CD4-positive, alpha-beta T cell treated with Interleukin-12 subunit alpha and Interleukin-12 subunit beta, for 1 hour (primary cell): ENCODE results near the gene ALOX12B.
"Not testable (repeated sequence)": the region's sequence is repeated elsewhere in the genome, so short reads cannot be mapped to it uniquely, and the experiment has no call there.

ENCODE experiments used
- DNase-seq: peaks from one replicate; pipeline ENCODE4 v3.0.0-alpha.2; 2020

The ALOX12B gene

DNA sequence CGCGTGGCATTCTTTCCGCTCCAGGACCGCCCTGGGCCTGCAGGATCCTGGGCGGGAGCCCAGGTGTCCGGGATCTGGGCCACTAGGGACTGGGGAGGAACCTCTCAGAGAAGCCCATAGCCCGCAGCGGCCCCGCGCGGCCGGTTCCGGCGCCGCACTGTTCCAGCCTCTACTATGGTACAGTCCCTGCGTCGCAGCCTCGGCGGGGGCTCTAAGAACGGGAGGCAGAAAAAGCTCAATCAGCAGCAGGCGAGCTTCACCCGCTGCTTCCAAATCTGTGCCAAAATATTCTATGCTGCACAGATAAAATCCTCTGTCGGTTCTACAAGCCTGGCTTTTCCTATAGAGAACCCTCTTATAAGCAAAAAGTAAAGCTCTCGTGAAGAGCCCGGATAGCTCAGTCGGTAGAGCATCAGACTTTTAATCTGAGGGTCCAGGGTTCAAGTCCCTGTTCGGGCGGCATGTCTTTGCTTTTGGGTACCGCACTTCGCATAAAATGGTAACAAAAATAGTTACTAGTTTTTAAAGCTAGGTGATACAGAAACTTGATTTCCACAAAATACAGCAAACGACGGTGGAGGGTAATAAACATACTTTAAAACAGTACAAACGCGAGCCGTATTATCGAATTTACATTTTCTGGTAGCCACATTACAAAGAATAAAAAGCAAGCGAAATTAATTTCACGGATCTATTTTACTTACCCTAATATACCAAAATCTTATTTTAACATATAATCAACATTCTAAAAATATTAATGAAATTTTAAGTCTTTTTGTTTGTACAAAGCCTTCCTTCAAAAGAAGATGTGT lies 31.5 kb upstream of the ALOX12B start:
- DNase-seq = peak; percentile 89

DNA sequence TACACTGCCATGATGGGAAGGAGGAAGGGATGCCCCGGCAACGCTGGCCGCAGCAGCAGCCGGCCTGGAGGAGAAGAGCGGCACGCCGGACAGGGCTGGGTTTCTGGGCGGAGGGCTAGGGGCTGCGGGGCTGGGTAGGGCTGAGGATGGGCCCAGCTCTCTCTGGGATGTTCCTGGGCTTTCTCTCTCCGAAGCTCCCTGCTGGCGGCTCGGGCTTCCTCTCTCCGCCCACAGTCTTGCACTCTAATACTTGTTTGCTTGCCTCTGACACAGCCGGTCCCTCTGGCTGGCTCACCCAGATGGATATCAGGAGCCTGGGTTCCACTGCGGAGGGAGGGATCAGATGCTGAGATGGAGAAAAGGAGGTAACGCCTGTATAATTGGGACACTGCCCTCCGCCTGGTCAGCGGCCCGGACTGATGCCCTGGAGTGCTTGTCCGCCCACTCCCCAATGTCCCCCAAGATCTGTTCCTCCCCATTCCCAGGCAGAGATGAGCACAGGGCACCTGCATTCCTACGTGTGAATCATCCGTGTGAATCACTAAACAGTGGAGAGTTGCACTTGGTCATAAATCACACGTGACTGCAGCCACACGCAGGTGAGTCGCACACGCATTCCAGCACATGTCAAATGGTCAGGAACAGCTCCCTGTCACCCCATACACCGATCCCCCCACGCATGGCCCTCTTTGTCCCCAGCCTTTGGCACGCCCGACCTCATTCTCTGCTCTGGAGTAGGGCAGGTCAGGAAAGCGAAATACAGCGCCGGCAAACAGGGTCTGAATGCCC lies 30.7 kb upstream of the ALOX12B start, which contains the start of gene ALOXE3:
Gene ALOXE3 (minus strand): TSS at position 535 of the 789 bp plus-strand sequence. CDS start 524 bp downstream, at position 11.
- DNase-seq = no peak

GRCh38 chr17:8117367-8117979 lies 30.0 kb upstream of the ALOX12B start:
- DNase-seq = no peak

- no peak for DNase-seq
Measured at GRCh38 chr17:8116776-8117175, 29.3 kb upstream of the ALOX12B start.

DNA sequence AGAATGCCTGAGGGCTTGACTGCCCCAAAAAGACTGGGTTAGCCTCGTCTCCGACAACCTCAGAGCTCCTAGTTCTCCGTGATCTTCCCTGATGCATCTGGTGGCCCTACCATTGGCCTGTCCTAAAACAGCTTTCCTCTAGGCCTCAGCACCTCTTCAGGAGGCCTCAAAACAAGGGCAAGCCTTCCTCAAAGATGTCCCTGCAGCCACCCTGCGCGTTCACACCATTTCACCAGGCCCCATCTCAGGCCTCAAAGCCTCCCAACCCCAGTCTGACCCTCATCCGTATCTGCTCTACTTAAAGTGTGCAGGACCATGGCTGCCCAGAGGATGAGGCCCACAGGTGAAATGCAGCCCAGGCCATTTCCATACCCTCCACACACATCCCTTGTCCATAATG lies 23.4 kb upstream of the ALOX12B start:
- DNase-seq = no peak

- no peak for DNase-seq
Measured at GRCh38 chr17:8110456-8110804, 22.9 kb upstream of the ALOX12B start.

DNA sequence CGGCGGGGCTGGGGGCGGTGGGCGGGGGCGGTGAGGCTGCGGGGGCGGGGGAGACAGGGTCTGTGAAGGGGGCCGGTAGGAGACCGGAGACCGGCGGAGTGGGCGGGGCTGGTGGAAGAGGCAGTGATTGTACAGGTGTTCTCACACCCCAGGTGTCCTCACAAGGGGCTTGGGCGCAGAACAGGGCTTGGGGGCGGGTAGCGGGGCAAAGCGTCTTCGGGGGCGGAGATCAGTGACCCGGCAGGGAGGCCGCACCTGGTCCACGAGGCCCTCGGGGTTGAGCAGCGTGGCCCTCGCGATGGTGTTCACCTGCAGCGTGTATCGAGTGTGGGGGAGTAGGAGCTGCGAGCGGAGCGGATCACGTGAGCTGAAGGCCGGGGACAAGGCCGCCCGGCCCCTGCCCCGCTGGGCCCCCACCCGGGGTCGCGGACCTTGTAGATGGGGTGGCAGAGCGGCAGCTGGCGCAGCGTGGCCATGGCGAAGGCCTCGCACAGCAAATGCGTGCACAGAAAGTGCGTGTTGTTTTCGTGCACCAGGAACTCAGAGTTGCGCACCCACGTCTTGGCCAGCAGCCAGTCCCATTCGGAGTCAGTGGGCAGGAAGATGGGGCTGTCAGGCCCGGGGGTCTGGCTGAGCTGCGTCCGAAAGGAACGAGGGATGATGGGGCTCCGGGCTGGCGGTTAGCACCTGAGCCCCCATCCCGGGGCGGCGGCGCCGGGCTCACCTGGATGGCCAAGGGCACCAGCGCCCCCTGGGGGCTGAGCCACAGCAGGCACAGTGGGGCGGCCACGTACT lies 22.3 kb upstream of the ALOX12B start:
- peak; percentile 83 for DNase-seq

DNA sequence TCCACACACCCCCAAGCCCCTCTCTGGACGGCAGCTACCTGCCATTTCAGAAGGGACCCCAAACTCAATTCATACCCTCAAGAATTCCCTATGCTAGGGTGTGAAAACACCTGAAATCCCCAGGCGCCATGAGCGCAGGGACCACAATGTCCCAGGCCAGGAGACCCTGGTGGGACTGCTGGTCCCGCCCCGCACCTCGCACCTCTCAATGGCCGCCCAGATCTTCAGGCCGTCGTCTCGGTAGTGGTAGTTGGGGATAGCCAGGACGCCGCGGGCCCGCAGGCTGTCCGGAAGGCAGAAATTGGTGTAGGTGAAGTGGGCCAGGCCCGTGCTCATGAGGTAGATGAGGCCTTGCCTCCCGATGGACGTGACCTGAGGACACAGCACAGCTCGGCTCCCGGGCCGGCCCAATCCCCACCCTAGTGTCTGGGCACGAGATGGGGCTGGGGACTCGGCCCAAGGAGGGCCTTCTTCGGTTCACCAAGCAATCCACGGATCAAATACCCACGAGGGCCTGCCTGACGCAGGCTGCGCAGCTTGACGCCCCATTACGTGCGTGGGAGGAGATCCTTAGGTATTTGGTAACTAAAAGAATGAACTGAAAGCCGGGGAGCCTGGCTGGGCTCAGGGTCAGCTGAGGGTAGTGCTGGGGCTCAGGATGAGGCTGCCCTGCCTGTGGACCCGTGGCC lies 21.6 kb upstream of the ALOX12B start:
- DNase-seq = no peak

- not testable (repeated sequence) for DNase-seq
Measured at GRCh38 chr17:8106980-8107379, 19.5 kb upstream of the ALOX12B start.

- no peak for DNase-seq
Measured at GRCh38 chr17:8105957-8106398, 18.5 kb upstream of the ALOX12B start.

DNA sequence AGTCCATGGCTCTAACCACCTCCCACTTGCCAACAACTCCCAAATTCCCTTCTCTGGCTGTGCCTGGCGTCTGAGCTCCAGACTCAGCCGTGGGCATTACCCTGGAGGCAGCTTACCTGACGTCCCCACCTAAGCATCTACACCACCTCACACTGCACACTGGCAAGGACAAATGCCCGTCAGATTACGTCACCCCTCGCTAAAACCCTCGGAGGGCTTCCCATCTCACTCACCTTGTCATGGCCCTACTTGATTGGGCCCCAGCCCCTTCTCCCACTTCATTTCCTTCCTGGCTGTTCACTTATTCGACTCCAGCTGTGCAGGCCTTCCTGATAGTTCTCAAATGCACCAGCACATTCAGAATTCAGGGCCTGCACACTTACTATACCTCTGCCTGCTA lies 17.4 kb upstream of the ALOX12B start:
- no peak for DNase-seq

GRCh38 chr17:8103549-8103948 lies 16.0 kb upstream of the ALOX12B start:
- no peak for DNase-seq

- DNase-seq = no peak
Measured at GRCh38 chr17:8101721-8102120, 14.2 kb upstream of the ALOX12B start.

GRCh38 chr17:8100763-8101162 lies 13.2 kb upstream of the ALOX12B start:
- no peak for DNase-seq

DNA sequence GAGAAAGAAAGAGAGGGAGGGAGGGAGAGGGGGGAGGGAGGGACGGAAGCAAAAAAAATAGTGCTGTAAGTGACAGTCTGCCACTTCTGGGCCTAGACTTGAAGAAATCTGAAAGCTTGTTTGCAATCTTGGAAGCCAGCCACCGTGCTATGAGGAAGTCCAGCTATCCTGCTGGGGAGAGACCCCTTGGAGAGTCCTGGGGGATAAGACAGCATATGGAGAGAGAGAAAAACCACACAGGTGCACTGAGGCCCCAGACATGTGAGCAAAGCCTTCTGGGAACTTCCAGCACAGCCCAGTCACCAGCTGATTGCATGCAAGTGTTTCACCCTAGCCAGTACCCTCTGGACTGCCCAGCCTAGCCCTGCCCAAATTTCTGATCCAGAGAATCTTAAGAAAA lies 12.6 kb upstream of the ALOX12B start:
- no peak for DNase-seq

DNA sequence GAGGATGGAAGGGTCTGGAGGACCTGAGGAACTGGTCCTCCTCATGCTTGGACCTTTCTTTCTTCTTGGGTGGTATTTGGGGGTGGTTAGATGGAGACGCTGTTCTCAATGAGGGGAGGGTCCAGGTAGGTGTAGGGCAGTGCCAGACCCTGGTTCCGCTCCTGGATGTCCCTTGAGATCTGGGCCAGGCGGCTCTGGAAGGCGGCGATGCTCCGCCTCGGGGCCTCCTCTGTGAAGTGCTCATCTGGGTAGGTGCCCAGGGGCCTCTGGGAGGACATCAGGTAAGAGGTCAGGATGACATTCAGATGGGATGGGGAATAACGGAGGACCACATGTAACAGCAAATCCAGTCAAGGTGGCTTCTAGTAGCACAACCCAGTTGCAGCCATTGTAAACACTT lies 9.0 kb upstream of the ALOX12B start:
- DNase-seq = no peak

DNA sequence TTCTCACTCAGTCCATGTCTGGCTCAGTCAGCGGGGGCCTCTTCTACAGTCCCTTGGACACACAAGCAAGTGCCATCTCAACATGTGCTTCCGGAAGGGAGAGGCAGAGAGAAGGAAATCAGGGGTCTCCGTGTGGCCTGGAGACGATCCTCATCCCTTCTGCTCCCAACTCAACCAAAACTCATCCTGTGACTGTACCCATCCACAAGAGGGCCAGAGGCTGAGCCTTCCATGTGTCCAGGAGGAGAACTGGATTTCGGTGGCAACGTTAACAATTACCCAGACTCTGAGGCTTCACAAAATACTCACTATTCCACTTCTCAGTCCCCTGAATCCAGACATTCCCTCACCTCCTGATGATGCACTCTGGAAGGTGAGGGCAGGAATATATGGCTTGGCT lies 7.8 kb upstream of the ALOX12B start:
- DNase-seq = no peak

- no peak for DNase-seq
Measured at GRCh38 chr17:8091033-8091687, 3.6 kb upstream of the ALOX12B start.

DNA sequence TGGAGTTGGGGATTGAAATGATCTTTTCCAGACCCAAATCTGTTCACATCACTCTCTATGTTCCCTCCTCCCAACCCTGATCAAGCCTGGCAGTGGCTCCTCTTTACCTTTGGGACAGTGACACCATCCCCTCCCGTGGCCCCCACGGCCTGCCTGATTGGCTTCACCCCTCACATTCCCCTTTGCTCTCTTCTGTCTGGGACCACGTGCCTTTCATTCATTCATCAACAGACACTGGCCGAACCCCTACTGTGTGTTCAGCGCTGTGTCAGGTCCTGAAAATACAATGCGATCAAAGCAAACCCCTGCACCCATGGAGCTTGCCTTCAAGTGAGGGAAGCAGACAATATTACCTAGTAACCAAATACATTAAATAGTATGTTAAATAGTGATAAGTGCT lies 2.2 kb upstream of the ALOX12B start:
- no peak for DNase-seq

DNA sequence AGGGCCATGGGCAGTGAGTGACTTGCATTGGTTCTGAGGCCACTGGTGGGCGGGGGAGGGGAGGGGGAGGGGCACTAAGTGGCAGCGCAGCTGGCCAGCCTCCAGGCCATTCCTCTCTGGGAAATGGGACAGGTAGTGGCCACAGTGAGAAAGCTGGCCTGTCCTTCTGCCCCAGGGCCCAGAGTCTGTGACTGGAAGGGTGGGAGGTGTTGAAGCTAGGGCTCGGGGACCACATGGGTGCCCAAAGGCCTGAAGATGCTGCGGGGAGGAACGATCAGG lies 375 bp upstream of the ALOX12B start:
- DNase-seq = no peak

- no peak for DNase-seq
Measured at GRCh38 chr17:8084250-8084649, 3.3 kb downstream of the ALOX12B start.

- DNase-seq = no peak
Measured at GRCh38 chr17:8082292-8082691, 5.2 kb downstream of the ALOX12B start.
